ENCODE data around the gene MMP7.

- no peak for TF ChIP-seq CTCF (IDR thresholded peaks at IDR 0.05)
- TF ChIP-seq POLR2A (IDR thresholded peaks at IDR 0.05; ENCODE audit: low read length) = no peak
- no peak for TF ChIP-seq HDAC2 (IDR thresholded peaks at IDR 0.05)
- no peak for TF ChIP-seq E2F6 (IDR thresholded peaks at IDR 0.05; ENCODE audit: borderline replicate concordance, low read depth)
- TF ChIP-seq EP300 (IDR thresholded peaks at IDR 0.05) = no peak
- no peak for TF ChIP-seq MAFK (IDR thresholded peaks at IDR 0.05; ENCODE audit: partially characterized antibody)
- TF ChIP-seq RFX5 (IDR thresholded peaks at IDR 0.05) = no peak
These were observed 15.2 kb upstream of the MMP7 start for GRCh38 chr11:102545701-102546100.

Data from A549 (cell line).